ENCODE measurements around the gene CIRBP. TPM values are rescaled to one million over a fixed set of nuclear protein-coding genes. Genes with fewer than 3 reads are reported as not detected.
A peak's percentile ranks its signal among the peaks of the same experiment; 100 is the strongest.

Gene CIRBP
- total RNA-seq, 4 donors from 2014 or later: 274 to 578 (median 418) TPM

DNA sequence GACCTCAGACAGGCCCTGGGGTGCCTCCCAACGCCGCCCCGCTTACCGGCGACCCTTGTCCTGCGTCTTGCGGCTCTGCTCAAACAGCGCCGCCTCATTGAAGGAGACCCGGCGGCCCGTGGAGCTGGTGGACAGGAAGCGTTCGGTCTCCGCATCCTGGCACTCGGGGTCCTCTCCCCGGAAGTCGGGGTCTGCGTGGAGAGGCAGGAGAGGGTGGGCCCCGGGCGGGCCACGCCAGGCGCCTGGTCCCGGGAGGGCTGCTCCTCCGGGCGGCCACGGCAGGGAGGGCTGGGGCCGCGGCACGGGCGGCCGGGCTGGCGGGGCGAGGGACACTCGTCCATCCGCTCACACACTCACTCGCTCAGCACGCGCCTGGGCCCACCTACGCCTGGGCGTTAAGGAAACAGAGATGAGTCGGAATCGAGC lies 34.2 kb upstream of the CIRBP start:
- intact Hi-C loops (cut with DNase I; ENCODE audit: low total_unique reads): no loop called here
- H3K4me1 ChIP-seq: peaks cover 3 to 15% of the 10 kb centered on the region in 2 donors

DNA sequence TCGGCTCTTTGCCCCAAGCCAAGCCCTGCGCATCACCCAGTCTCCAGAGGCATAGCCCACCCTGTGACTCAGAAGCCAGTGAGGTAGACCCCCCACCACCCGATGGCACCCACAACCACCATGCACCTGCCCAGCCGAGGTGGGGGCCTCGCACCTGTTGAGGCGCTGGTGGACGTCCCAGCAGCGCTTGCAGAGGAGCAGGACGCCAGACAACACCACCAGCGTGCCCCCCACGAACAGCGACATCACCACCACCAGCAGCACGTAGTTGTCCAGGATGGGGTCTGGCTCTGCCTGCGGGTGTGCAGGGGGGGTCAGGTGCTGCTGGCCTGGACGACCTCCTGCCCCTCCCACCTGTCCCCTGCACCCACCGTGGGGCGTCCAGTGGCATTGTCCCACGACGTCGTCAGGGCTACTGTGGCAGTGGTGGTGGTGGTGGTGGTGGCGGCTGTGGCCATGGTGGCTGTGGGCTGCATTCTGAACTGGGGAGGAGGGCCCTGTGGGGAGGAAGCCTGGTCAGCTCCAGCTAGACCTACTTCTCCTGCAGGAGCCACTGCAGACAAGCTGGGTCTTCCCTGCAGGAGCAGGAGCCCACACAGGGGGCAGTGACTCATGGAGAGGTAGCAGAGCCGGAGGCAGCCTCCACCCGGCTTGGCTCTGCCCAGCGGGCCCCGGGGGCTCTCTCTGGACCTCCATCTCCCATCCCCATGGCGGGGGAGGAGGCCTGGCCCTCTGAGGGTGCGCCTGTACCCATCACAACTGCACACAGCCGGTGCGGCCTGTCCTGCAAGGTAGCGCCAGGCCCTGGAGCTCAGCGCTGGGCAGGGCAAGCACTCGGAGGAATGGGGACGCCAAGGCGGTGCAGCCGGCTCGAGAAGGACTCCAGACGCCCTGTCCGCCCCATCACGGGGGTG lies 33.2 kb upstream of the CIRBP start:
- intact Hi-C loops (cut with DNase I; ENCODE audit: low total_unique reads) (no loop called here), in situ Hi-C loops (cut with MboI; ENCODE audit: low sequenced_read_pairs in 4 of 4) (no loop called here)
- Histone ChIP-seq H3K36me3 (no peaks in the 10 kb centered on the region), H3K27me3 (peaks cover 4 to 6% (median 5%) of the 10 kb centered on the region in 3 donors), H3K4me3 (no peak overlapping the region), H3K4me1 (peaks cover 8 to 20% of the 10 kb centered on the region in 2 donors), H3K9me3 (no peaks in the 10 kb centered on the region), H3K27ac (no peak overlapping the region)
- no peak for TF ChIP-seq POLR2A (IDR thresholded peaks at IDR 0.05)
- TF ChIP-seq, protein P1, sequence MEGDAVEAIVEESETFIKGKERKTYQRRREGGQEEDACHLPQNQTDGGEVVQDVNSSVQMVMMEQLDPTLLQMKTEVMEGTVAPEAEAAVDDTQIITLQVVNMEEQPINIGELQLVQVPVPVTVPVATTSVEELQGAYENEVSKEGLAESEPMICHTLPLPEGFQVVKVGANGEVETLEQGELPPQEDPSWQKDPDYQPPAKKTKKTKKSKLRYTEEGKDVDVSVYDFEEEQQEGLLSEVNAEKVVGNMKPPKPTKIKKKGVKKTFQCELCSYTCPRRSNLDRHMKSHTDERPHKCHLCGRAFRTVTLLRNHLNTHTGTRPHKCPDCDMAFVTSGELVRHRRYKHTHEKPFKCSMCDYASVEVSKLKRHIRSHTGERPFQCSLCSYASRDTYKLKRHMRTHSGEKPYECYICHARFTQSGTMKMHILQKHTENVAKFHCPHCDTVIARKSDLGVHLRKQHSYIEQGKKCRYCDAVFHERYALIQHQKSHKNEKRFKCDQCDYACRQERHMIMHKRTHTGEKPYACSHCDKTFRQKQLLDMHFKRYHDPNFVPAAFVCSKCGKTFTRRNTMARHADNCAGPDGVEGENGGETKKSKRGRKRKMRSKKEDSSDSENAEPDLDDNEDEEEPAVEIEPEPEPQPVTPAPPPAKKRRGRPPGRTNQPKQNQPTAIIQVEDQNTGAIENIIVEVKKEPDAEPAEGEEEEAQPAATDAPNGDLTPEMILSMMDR (IDR thresholded peaks at IDR 0.05 in 4 of 5, conservative IDR thresholded peaks at IDR 0.05 in 1 of 5): no peak
- ATAC-seq: no peak
- DNase-seq: no peak

More for the DNA sequence above, 34.2 kb upstream of the CIRBP start:
- DNase-seq: no peak
- TF ChIP-seq POLR2A (IDR thresholded peaks at IDR 0.05): no peak
- TF ChIP-seq, protein P1 (IDR thresholded peaks at IDR 0.05 in 4 of 5, conservative IDR thresholded peaks at IDR 0.05 in 1 of 5): no peak
- Histone ChIP-seq H3K36me3 (no peaks in the 10 kb centered on the region), H3K4me3 (no peak overlapping the region), H3K9me3 (no peaks in the 10 kb centered on the region), H3K27me3 (peaks cover 4 to 6% (median 5%) of the 10 kb centered on the region in 3 donors), H3K27ac (no peak overlapping the region)
- in situ Hi-C loops (cut with MboI; ENCODE audit: low sequenced_read_pairs in 4 of 4): no loop called here
- no peak for ATAC-seq

DNA sequence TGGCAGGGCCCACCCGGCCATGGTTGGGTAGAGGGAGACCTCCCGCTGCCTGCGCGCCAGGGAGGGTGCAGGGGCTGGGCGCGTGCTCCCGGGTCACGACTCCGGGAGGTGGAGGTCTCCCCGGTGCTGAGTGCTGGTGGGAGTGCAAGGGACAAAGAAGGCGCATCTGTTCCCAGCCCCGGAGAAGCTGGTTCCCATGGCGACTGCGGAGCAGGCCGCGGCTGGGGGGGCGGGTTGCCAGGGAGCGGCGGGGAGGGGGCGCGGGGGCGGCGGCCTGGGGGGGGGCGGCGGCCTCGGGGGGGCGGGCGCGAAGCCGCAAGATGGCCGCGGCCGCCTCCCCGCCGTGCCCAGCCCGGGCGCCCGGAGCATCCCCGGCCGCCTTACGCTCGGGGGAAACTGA lies 32.6 kb upstream of the CIRBP start:
- H3K4me3 ChIP-seq: peak overlapping the region in 3 of 4 donors; percentile 54 to 58 (median 54)
- H3K27ac ChIP-seq: no peak overlapping the region
- H3K9me3 ChIP-seq: no peaks in the 10 kb centered on the region
- H3K4me1 ChIP-seq: peaks cover 12 to 26% of the 10 kb centered on the region in 2 donors
- no peaks in the 10 kb centered on the region for H3K36me3 ChIP-seq
- no peak for DNase-seq
- TF ChIP-seq, protein P1 (IDR thresholded peaks at IDR 0.05 in 4 of 5, conservative IDR thresholded peaks at IDR 0.05 in 1 of 5): no peak
- no peak for TF ChIP-seq POLR2A (IDR thresholded peaks at IDR 0.05)
- no peak for ATAC-seq
- in situ Hi-C loops (cut with MboI; ENCODE audit: low sequenced_read_pairs in 4 of 4) (no loop called here), intact Hi-C loops (cut with DNase I; ENCODE audit: low total_unique reads) (no loop called here)
- H3K27me3 ChIP-seq: peaks cover 4 to 6% (median 5%) of the 10 kb centered on the region in 3 donors

DNA sequence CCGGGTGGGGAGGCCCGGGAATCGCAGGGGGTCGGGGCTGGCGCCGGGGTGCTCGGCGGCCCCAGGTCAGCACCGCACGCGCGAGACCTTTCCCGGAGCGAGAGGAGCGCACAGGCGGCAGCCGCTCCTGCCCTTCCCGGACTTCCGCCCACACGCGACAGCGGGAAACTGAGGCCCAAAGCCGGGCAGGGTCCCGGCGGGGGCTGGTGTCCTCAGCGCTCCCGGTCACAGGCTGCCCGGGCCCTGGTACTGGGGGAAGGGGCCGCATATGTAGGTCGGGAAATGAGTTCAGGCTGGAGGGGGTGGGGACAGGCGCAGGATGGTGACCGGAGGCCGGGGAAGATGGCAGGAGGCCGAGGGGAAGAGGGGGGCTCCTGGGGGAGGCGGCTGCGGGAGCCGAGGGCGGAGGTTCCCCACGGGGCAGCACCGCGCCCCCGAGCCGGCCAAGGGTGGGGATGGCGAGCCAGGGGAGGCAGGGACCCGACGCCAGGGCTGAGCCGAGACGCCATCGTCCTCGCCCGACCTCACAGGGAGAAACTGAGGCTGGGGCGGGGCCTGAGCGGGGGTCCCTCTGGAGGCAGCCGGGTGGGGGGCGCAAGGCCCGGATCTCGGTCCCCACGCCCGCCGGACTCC lies 32.0 kb upstream of the CIRBP start:
- no peak for ATAC-seq
- H3K36me3 ChIP-seq: no peaks in the 10 kb centered on the region
- in situ Hi-C loops (cut with MboI; ENCODE audit: low sequenced_read_pairs in 4 of 4) (no loop called here), intact Hi-C loops (cut with DNase I; ENCODE audit: low total_unique reads) (no loop called here)
- peak overlapping the region; percentile 52 to 58 (median 54) for H3K4me3 ChIP-seq
- TF ChIP-seq POLR2A (IDR thresholded peaks at IDR 0.05): no peak
- TF ChIP-seq, protein P1 (IDR thresholded peaks at IDR 0.05 in 4 of 5, conservative IDR thresholded peaks at IDR 0.05 in 1 of 5): no peak
- peaks cover 4 to 6% (median 5%) of the 10 kb centered on the region in 3 donors for H3K27me3 ChIP-seq
- no peaks in the 10 kb centered on the region for H3K9me3 ChIP-seq
- no peak for DNase-seq
- peak overlapping the region in 1 of 4 donors; percentile 38 for H3K27ac ChIP-seq
- H3K4me1 ChIP-seq: peaks cover 12 to 27% of the 10 kb centered on the region in 2 donors
